HL-60 (cell line): ENCODE measurements around the gene GBGT1.

Source experiments
- GABPA ChIP-seq: IDR thresholded peaks from 2 replicates; pipeline ENCODE4 v1.6.1; 2012; ENCODE audit warnings: low read depth
- POLR2AphosphoS5 ChIP-seq: IDR thresholded peaks from 2 replicates; pipeline ENCODE4 v1.6.1; 2012; ENCODE audit warnings: low read depth
- SPI1 ChIP-seq: IDR thresholded peaks from 2 replicates; pipeline ENCODE4 v1.6.1; 2012; ENCODE audit warnings: low read depth, mild to moderate bottlenecking, borderline replicate concordance
- TF ChIP-seq, protein P1 (sequence below): IDR thresholded peaks from one replicate; pipeline ENCODE4 v1.5.1; 2011; ENCODE audit warnings: low read length, control low read depth, inconsistent platforms; ENCODE audit not compliant: insufficient read depth
- TF ChIP-seq, protein P2 (sequence below): IDR thresholded peaks from 2 replicates; pipeline ENCODE4 v1.6.1; 2012; ENCODE audit warnings: low read depth; ENCODE audit not compliant: insufficient replicate concordance

GRCh38 chr9:133162861-133163503, 732 bp downstream of the GBGT1 start:
- TF ChIP-seq POLR2AphosphoS5 (no peak), SPI1 (no peak), GABPA (no peak)
- TF ChIP-seq, protein P1, sequence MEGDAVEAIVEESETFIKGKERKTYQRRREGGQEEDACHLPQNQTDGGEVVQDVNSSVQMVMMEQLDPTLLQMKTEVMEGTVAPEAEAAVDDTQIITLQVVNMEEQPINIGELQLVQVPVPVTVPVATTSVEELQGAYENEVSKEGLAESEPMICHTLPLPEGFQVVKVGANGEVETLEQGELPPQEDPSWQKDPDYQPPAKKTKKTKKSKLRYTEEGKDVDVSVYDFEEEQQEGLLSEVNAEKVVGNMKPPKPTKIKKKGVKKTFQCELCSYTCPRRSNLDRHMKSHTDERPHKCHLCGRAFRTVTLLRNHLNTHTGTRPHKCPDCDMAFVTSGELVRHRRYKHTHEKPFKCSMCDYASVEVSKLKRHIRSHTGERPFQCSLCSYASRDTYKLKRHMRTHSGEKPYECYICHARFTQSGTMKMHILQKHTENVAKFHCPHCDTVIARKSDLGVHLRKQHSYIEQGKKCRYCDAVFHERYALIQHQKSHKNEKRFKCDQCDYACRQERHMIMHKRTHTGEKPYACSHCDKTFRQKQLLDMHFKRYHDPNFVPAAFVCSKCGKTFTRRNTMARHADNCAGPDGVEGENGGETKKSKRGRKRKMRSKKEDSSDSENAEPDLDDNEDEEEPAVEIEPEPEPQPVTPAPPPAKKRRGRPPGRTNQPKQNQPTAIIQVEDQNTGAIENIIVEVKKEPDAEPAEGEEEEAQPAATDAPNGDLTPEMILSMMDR = no peak
- TF ChIP-seq, protein P2, sequence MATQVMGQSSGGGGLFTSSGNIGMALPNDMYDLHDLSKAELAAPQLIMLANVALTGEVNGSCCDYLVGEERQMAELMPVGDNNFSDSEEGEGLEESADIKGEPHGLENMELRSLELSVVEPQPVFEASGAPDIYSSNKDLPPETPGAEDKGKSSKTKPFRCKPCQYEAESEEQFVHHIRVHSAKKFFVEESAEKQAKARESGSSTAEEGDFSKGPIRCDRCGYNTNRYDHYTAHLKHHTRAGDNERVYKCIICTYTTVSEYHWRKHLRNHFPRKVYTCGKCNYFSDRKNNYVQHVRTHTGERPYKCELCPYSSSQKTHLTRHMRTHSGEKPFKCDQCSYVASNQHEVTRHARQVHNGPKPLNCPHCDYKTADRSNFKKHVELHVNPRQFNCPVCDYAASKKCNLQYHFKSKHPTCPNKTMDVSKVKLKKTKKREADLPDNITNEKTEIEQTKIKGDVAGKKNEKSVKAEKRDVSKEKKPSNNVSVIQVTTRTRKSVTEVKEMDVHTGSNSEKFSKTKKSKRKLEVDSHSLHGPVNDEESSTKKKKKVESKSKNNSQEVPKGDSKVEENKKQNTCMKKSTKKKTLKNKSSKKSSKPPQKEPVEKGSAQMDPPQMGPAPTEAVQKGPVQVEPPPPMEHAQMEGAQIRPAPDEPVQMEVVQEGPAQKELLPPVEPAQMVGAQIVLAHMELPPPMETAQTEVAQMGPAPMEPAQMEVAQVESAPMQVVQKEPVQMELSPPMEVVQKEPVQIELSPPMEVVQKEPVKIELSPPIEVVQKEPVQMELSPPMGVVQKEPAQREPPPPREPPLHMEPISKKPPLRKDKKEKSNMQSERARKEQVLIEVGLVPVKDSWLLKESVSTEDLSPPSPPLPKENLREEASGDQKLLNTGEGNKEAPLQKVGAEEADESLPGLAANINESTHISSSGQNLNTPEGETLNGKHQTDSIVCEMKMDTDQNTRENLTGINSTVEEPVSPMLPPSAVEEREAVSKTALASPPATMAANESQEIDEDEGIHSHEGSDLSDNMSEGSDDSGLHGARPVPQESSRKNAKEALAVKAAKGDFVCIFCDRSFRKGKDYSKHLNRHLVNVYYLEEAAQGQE = no peak
